ENCODE results near the gene KLHDC7A.

KLHDC7A gene

DNA sequence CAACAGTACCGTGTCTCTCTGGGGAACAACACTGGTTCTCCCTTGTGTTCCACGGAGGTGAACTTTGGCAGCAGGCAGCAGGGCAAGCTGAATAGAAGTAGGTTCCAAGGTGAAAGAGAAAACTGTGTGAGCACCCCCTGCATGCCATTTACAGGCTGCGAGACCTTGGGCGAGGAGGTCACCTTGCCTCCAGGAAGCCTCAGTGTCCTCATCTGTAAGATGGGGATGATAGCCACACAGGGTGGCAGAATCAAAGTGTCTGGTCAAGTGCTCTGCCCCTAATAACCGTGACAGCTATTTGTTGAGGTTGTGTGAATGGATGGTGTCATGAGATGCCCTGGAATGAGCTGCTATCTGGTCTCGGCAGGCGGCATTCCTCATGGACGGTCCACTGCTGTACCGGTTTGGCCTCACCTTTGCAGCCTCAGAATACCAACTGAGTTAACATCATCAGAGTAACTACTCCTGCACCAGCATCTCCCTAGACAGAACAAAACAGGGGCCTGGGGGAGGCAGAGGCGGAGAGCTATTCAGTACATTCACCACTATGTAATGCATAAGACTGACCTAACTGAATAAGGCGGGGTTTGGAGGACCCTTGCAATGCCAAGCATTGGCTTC, 7.4 kb upstream of the KLHDC7A start:
- ATAC-seq, result no peak

DNA sequence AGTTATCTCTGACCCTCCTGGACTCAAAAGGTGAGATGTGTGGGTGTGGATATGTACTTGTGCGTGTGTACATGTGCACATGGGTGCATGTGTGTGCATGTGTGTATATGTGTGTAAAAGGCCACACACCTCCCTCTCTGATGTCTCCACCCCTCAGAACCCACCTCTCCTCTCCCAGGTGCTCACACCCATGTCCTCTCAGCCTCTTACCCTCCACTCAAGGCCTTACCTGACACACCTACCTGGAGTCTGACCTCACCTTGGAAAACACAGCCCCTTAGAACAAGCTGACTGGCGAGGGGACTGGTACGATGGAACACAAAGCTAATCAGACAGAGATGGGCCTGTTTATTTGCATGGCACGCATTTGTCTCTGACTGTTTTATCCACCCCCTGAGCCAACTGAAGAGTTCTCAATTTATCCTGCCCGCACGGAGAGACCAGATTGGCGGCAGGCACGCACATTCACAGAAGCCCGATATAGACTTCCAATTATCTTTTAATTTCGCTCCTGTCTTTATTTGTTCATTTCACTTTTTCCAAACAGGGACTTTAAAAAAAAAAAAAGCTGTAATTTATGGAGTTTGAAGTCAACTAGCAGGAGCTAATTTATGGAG, 6.1 kb upstream of the KLHDC7A start:
- ATAC-seq, result no peak

DNA sequence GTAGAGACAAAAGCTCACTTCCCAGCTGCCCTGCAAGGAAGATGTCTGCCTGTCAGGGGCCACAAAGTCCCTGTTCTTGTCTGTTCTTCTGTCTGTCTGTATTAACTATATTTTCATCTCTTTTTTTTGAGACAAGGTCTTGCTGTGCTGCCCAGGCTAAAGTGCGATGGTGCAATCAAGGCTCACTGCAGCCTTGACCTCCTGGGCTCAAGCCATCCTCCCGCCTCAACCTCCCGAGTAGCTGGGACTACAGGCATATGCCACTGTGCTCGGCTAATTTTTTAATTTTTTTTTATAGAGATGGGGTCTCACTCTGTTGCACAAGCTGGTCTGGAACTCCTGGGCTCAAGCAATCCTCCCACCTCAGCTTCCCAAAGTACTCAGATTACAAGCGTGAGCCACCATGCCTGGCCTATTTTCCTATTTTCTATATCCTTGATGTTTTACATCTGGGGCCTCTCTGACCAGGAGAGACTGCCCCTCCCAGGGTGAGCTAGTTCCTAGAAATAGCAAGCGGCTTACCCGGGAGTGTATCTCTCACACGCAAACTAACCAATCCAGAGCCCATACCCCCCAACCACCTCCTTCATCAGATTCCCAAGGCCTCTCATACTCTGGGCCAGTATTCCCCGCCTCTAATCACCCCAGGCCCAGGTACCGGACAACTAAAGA, 5.4 kb upstream of the KLHDC7A start:
- no peak for ATAC-seq

DNA sequence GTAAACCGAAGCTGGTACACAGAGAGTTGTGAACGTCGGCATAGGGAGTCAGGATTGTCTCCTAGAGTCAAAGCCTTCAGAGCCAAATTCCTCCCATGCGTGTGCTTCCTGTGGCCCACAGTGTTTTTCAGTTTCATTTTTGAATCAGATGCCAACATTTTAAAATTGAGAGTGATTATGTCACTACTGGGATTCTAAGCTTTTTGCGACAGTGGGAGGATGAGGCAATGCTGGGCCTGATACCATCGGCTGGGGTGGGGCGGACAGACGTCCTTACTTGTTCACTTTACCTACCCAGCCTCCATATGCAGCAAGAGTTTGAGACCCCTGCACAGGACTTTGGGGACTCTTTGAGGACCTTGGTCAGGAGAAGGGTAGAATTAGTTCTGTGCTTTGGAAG, 1.3 kb upstream of the KLHDC7A start:
- ATAC-seq, result no peak

DNA sequence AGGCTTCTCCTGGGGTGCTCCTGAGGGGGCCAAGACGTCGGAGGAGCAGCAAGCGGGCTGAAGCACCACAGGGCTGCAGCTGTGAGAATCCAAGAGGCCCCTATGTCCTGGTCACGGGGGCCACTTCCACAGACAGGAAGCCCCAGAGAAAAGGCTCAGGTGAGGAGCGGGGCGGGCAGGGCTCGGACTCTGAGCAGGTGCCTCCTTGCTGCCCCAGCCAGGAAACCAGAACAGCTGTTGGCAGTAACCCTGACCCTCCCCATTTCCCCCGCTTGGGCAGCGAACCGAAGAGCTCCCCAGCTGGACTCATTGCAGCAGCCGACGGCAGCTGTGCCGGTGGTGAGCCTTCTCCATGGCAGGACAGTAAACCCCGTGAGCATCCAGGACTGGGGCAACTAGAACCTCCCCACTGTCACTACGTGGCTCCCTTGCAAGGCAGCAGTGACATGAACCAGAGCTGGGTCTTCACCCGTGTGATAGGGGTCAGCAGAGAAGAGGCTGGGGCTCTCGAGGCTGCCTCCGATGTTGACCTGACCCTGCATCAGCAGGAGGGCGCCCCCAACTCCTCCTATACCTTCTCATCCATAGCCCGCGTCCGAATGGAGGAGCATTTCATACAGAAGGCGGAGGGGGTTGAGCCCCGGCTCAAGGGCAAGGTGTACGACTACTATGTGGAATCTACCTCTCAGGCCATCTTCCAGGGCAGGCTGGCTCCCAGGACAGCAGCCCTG, 625 bp downstream of the KLHDC7A start:
- ATAC-seq, result no peak

DNA sequence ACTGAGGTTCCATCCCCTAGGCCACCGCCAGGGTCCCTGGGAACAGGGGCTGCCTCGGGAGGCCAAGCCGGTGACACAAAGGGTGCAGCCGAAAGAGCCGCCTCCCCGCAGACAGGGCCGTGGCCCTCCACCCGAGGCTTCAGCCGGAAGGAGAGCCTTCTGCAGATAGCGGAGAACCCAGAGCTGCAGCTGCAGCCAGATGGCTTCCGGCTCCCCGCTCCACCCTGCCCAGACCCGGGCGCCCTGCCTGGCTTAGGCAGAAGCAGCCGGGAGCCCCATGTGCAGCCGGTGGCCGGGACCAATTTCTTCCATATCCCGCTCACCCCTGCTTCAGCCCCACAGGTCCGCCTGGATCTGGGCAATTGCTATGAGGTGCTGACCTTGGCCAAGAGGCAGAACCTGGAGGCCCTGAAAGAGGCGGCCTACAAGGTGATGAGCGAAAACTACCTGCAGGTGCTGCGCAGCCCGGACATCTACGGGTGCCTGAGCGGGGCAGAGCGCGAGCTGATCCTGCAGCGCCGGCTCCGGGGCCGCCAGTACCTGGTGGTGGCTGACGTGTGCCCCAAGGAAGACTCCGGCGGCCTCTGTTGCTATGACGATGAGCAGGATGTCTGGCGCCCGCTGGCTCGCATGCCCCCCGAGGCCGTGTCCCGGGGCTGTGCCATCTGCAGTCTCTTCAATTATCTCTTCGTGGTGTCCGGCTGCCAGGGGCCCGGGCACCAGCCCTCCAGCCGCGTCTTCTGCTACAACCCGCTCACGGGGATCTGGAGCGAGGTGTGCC, 1.4 kb downstream of the KLHDC7A start:
- no peak for ATAC-seq

DNA sequence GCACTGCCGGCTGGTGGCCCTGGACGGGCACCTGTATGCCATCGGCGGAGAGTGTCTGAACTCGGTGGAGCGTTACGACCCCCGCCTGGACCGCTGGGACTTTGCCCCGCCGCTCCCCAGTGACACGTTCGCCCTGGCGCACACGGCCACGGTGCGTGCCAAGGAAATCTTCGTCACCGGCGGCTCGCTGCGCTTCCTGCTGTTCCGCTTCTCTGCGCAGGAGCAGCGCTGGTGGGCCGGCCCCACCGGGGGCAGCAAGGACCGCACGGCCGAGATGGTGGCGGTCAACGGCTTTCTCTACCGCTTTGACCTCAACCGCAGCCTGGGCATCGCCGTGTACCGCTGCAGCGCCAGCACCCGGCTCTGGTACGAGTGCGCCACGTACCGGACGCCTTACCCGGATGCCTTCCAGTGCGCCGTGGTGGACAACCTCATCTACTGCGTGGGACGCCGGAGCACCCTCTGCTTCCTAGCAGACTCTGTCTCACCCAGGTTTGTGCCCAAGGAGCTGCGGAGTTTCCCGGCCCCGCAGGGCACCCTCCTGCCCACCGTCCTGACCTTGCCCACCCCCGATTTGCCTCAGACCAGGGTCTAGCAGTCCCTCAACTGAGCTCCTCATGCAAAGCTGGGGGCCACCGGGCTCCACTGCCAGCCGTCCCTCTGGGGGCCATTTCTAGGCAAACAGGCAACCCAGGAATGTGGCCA, 2.1 kb downstream of the KLHDC7A start:
- ATAC-seq, result no peak

DNA sequence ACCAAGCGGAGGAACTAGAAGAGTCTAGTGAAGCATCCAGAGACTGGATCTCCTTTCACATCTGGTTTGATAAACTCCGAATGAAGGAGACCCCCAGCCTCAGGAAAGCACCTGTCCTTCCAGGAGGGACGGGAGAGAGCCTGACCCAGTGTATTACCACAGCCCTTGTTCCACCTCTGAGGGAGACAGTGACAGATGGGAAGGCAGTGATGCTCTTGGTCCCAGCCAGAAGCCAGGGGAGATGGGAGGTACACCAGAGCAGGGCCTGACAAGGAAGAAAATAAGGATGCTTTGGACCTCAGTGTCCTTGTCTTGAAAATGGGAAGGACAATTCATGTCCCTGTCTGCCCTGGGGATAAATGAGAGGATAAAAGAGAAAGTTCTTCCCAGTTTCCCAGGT, 3.5 kb downstream of the KLHDC7A start:
- ATAC-seq, result no peak

DNA sequence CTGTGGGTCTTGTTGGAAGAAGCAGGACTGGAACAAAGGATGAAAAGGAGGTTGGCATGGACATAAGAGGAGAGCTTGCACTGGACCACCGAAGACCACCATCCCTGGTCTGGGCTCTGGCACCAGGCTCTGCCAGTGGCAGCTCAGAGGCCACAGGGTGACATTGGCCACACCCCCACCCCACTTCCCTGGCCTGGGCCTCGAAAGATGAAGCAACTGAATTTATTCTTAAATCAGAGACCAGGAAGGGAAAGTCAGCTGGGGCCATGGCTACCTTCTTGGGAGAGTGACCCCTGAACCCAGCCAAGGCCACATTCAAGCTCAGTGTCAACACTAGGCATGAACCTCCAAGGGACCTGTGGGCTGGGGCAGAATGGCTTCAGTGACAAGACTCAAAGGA, 4.0 kb downstream of the KLHDC7A start:
- ATAC-seq, result no peak

DNA sequence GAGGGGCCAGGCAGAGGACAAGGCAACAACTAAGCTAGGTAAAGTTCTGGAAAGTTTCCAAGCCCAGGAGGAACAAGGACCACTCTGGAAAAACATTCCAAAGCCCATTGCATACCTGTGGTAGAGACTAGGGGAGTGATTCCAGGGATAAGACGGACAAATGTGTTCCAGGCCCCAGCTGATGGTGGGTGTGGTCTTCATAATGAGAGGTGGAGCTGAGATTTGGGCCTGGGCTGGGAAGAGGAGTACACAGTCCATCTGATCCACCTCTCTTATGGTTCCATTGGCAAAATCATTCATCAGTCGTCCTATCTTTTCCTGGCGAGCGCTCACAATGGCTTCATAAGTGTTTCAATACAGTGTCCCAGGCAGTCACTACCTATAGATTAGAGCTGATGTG, 4.5 kb downstream of the KLHDC7A start:
- no peak for ATAC-seq

DNA sequence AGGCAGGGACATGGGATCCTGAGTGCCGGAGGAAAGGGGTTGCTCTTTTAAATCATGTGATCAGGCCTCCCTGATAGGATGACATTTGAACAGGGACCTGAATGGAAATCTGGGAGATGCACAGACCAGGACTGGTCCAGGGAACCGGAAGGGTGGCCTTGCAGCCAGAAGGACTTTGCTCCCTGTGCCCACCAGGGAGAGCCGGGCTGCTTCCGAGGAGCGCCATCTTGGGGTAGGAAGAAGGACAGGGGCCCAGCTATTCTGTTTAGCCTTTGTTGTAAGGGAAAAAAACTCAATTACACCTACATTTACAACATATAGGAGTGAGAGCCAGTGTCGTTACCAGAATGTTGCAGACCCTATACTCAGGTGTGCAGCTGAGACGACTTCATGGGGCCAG, 5.5 kb downstream of the KLHDC7A start:
- ATAC-seq, result no peak

DNA sequence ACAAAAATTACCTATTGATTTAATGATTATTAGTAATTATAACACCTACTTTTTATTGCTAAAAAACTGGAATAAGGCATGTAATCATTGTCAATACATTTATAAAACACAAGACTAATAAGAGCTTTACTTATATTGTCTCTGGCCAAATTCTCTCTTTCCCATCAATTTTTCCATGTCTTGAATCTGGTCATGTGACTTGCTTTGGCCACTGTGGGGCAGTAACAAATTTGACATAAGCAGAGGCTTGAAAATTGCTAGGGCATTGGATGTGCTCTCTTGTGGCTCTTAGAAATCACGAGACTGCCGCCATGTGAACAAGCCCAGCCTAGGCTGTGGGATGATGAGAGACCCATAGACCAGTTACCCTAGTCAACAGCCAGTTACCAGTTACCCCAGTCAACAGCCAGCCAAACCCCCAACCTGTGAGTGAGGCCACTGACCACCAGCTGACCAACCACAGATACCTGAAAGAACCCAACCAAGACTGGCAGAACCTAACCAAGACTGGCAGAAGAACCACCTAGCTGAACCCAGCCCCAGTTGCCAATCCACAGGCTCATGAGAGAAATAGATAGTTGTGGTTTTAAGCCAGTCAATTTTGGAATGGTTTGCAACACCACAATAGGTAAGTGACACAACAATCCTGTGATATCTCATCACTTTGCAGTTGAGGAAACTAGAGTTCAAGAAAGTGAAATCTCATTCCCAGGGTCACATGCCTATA, 8.8 kb downstream of the KLHDC7A start:
- no peak for ATAC-seq

DNA sequence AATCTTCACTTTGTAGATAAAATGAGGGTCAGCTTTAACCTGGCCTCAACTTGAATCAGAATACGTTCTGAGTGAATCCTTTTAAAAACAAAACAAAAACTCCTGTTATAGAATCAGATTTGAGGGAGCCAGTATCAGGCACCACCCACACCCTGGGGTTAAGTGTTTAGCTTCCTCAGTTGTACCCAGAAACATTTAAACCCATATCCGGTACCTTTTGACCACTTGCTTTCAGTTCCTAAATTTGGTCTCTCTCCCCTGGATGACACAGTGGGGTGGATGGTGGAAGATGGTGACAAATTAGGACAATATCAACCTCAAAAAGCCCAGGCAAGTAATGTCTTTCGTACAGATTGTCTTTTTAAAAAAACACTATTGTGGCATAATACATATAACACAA, 10.4 kb downstream of the KLHDC7A start:
- no peak for ATAC-seq

DNA sequence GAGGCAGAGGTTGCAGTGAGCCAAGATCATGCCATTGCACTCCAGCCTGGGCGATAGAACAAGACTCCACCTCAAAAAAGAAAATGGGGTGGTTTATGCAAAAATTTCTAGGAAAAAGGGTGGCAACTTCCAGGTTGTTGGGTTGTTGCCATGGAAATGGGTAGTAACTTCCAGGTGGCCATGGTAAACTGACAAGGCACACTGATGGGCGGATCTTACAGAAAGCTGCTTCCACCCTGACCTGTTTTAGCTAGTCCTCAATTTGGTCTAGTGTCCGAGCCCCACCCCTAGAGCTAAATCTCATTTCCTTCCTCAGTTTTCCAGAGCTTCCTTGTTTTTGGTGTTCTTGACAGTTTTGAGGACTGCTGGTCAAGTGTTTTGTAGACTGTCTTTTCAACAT, 13.6 kb downstream of the KLHDC7A start:
- no peak for ATAC-seq

DNA sequence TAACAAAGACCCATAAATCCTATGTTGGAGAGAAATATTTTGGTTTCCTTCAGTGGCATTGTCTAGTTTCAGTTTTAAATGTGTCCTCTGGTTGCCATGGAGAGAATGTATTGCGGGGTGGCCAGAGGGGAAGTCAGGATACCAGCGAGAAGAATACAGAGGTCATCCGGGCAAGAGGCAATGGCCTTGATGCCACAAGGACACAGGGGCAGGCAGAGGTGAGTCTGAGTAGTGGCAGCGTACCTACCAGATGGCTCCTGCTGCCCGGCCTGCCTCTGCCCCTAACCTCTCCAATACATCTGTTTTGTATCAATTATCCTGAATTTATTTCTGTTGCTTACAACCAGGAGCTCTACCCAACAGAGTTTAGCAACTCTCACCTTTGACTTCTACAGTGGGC, 14.9 kb downstream of the KLHDC7A start:
- no peak for ATAC-seq

DNA sequence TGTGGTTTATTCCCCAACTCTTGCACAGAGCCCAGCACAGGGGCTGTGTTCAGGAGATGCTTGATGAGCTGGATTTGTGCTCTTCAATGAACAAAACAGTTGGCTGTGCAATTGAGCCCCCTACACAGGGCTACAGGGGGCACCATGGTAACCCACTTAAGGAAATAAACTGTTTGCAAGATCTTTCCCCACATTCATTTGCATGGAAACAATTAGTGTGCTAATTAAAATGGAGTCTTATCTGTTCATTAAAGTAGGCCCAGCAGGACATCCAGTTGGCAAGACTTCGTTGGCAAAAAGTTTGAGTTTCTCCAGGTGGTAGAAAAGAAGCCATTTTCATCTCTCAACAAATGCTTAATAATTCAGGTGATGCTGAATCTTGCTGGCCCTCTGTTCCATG, 15.3 kb downstream of the KLHDC7A start:
- ATAC-seq, result no peak

DNA sequence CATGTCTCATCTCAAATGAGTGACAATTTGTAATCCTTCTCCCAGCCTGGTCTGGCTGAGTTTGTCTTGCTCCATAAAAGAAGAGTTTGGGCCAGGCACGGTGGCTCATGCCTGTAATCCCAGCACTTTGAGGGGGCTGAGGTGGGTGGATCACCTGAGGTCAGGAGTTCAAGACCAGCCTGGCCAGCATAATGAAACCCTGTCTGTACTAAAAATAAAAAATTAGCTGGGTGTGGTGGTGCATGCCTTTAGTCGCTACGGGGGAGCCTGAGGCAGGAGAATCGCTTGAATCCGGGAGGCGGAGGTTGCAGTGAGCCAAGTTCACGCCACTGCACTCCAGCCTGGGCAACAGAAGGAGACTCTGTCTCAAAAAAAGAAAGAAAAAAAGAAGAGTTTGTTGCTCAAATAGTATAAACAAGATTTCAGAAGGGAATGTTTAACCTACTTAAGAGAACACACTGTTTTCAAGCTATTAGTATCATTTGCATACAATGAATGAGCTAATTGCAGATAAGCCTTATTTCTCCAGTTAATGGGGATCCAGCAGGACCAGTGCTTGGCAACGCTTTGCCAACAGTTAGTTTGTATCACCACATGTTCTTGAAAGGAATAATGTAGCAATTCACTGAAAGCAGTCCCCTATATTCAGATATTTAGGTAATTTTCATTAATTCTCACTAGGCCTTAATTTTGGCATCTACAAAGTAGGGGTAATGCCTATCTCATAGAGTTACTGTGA, 15.9 kb downstream of the KLHDC7A start:
- ATAC-seq, result no peak

DNA sequence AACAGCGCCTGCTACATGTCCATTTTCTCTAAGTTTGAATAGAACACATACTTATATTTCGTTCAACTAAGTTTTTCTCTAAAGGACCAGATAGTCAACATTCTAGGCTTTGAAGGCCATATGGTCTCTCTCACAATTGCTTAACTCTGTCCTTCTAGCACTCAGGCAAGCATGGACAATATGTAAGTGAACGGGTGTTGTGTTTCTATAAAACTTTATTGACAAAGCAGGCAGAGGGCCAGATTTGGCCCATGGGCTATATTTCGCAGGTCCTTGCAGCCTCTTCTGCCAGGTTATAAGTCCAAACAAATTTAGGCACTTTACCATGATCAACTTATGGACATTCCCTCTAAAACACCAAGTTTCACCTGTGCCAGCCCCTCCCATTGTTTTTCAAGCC, 21.1 kb downstream of the KLHDC7A start:
- no peak for ATAC-seq

DNA sequence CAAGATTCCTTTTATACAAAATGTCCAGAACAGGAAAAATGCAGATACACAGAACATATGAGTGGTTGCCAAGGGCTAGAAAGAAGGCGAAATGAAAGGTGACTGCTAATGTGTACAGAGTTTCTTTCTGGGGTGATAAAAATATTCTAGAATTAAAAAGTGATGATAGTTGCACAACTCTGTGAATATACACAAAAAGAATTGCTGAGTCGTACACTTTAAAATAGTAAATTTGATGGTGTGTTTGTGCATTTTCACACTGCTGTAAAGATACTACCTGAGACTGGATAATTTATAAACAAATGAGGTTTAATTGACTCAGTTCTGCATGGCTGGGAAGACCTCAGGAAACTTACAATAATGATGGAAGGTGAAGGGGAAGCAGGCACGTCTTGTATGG, 23.9 kb downstream of the KLHDC7A start:
- ATAC-seq, result no peak

DNA sequence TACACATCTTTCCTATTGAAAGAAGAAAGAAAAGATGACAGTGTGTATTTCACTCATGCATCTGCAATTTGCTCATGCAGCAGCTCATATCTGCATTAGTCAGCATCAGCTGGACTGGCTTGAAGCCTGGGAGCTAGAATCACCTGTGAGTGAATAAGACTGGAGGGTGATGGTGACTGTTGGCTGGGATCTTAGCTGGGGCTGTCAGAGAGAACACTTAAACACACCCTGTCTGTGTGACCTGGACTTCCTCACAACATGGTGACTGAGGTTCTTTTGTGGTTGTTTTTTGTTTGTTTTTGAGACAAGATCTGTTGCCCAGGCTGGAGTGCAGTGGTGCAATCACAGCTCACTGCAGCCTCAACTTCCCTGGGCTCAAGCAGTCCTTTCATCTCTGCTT, 24.9 kb downstream of the KLHDC7A start:
- ATAC-seq, result no peak

DNA sequence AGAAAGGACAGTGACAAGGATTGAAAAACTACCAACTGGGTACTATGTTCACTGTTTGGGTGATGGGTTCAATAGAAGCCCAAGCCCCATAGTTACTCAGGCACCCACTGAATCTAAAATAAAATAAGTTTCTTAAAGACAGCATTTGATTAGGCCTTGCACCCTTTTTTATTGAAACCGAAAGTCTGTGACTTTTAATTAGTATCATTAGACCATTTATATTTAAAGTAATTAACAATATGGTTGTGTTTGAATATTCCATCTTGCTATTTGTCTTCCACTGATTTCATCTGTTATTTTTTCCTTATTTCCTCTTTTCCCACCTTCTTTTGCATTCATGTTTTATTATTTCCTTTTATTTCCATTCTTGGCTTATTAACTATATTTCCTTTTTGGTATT, 27.4 kb downstream of the KLHDC7A start:
- ATAC-seq, result no peak
